OCI-LY7 (cell line): ENCODE data around the gene C2CD4C.

Experiments
- CTCF ChIP-seq: fragments of 200-600 bp; sonication (generic); conservative IDR thresholded peaks from 2 replicates; pipeline ENCODE4 v1.5.1; 2014; ENCODE audit warnings: mild to moderate bottlenecking, antibody characterized with exemption, low read length, moderate library complexity, mixed read lengths
- EZH2phosphoT487 ChIP-seq: fragments of 200-600 bp; sonication (generic); IDR thresholded peaks from 2 replicates; pipeline ENCODE4 v1.6.1; 2018; ENCODE audit warnings: low read depth, borderline replicate concordance, mild to moderate bottlenecking, mixed run types, antibody characterized with exemption, low read length, moderate library complexity, mixed read lengths

DNA sequence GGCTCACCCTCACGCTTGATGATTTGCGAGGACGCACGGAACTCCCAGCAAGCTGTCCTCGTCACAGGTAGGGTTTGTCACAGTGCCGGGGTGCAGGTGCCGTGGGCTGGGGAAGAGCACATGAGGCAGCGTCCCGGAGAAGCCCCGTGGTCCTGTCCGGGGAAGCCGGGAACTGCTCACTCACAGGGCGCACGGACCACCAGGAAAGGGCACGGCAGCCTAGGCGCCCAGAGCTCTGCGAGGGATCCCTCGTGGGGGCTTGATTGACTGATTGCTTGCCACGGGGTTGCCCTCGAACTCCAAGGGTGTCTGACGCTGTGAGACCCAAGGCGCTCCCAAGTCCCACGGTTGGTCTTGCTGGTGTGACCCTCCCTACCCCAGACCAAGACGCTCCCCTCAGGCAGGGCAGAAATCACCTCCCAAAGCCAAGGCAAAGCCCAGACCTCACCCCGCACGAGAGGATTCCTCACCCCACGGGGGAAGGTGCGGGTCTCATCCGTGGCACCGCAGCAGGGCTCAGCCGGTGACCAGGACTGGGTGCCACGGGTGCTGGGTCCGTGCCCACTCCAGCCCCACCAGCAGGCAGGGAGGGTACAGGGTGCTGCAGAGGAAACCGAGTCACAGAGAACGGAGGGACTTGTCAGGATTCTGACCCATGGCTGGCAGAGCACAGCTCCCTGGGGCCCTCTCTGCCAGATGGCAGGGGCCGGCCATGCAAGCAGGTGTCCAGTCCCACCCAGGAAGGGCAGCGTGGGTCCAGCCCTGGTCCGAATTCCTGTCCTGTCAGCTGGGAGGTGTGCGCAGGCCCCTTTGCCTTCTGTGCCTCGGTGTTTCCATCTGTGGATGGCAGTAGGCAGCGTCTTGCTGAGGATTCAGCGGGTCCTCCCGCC lies 7.7 kb downstream of the C2CD4C start:
- no peak for TF ChIP-seq CTCF
- TF ChIP-seq EZH2phosphoT487 = no peak
